Measurements from ENCODE around the gene SPATS2L.

SPATS2L gene

DNA sequence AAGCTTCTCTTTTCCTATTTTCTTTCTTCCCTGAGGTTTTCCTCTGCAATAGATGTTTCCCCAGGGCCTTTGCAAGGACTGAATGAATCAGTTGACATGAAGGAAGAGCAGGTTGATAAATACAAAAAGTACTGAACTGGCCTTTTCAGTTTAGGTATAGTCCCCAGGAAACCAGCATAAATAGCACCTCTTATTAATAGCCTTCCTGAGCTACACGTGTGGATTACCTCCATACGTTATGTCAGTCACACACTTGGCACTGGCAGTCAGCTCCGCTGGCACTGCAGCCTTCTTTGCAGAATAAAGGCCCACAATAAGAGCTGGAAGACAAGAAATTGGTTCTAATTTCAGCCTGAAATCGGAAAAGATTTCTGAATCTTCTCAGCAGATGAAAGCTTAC, 142.7 kb downstream of the SPATS2L start:
- no peak for DNase-seq

GRCh38 chr2:200450288-200450687, 143.8 kb downstream of the SPATS2L start:
- DNase-seq: no peak

DNA sequence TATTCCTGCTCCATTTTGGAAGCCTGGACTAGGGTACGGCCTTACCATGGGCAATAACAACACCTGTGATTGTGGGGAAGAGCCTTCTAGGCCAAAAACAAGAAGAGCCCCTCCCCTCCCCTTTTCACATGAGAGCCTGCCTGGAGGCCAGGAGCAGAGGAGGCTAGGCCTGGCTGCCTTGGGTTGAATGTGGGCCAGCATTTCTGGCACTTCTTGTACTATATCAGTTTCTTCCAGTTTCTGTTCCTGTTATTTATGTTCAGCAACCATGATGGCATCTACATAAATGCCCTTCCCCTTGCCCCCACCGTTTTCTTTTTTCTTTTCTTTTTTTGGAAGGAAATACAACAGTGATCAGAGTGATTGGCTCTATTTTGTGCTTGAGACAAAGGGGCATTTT, 145.0 kb downstream of the SPATS2L start:
- no peak for DNase-seq

- no peak for DNase-seq
These were observed 145.9 kb downstream of the SPATS2L start for GRCh38 chr2:200452377-200452776.

GRCh38 chr2:200453142-200453852, 146.8 kb downstream of the SPATS2L start:
- no peak for DNase-seq

- DNase-seq: no peak
These were observed 147.5 kb downstream of the SPATS2L start for GRCh38 chr2:200453853-200454534.

DNA sequence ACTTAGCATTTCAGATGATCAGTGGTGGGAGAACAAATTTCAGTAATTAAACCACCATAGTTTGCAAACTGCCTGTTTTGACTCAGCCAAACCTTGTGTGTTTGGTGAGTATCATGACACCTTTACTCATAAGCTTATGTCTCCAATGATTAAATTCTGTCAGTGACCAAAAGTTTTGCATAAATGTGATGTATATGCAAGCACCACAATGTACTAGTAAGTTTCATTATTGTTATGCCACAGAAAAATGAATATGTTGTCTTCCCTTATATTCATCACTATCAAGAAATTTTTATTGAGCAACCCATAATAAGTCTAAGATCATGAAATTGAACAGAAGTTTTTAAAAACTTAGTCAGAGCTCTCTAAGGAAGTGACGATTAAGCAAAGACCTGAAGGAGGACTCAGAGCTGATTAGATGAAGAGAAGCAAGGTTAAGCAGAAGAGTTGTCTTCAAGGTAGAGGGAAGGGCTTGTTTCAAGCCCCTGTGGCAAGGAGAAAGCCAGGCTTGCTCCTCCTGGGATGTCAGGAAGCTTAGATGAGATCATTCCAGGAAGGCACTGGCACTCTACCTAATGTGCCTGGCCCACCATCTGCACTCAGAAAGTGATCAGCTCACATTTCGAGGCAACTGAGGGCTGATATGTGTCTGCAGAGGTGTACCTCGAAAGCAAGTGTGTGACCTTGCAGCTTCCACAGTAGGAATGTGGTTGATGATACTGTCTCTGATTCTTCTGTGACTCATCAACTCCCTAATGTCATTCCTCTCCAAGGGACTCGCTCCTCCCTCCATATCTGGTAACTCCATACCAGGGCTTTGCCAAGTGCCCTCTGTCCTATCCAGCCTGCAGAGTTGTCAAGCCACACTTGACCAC, 148.7 kb downstream of the SPATS2L start:
- DNase-seq: no peak

DNA sequence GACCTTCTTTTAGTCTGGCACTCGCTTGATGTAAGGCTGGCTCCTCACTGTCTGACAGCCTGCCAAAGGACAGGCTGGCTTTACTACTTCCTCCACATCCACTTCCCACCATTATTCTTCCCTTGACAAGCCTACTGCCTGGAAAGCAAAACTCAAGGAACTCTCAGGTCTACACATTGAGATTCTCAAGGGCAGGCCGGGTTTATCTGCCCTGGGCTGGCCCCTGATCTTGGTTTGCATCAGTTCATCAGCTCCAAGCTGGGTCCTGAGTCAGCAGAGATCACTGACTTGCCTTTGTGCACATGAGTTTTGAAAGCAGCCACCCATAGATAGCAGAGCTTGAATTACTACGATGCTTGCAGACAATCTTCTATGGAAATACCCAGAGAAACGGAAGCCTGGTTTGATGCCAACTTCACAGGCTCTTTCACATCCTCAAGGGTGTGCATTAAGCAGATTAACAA, 149.5 kb downstream of the SPATS2L start:
- no peak for DNase-seq

- DNase-seq: no peak
These were observed 150.1 kb downstream of the SPATS2L start for GRCh38 chr2:200456567-200456966.

- DNase-seq: no peak
These were observed 152.6 kb downstream of the SPATS2L start for GRCh38 chr2:200459101-200459500.

GRCh38 chr2:200461846-200462710, 155.6 kb downstream of the SPATS2L start:
- DNase-seq: no peak

GRCh38 chr2:200463452-200463851, 157.0 kb downstream of the SPATS2L start:
- no peak for DNase-seq

DNA sequence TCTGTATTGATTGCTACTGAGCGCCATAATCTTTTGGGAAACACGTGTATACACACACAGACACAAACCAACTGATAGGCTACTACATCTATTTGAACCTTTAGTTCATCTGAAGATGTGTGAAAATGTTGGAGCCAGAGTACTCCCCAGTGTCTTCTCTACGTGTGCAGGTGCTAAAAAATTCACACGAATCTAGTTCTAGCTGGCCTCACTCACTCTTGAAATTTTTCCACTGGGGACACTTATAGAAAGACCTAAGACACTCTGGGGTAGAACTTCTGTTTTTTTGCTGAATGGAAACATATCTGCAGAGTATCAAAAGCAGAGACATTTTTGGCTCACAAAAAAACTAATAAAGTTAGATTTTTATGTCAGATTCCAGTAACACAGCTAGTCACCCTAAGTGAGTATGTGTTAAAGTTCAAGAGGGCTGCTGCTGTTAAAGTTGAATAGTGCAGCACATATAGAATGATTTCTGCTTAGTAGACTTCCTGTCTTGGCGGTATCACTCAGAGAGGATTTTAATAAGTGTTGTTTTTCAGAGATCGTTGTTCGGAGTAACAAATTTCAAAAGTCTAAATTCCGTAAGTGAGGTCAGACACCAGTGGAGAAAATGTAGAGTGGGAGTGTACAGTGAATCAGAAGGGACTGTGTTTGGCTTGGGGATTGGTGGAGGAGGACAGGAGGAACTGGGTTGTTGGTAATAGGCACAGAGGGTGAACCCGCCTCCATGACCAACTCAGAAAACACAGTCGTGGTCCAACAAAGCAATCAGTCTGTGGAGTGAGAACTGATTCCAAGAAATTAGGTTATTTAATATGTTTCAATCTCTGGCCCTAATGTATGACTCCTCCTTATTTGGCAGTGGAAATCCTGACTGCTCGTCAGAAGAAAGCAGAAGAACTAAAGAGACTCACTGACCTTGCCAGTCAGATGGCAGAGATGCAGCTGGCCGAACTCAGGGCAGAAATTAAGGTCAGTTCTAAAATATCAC, 160.2 kb downstream of the SPATS2L start:
- DNase-seq: no peak

- peak; percentile 61 for DNase-seq
These were observed 161.6 kb downstream of the SPATS2L start for GRCh38 chr2:200467806-200468681.

DNA sequence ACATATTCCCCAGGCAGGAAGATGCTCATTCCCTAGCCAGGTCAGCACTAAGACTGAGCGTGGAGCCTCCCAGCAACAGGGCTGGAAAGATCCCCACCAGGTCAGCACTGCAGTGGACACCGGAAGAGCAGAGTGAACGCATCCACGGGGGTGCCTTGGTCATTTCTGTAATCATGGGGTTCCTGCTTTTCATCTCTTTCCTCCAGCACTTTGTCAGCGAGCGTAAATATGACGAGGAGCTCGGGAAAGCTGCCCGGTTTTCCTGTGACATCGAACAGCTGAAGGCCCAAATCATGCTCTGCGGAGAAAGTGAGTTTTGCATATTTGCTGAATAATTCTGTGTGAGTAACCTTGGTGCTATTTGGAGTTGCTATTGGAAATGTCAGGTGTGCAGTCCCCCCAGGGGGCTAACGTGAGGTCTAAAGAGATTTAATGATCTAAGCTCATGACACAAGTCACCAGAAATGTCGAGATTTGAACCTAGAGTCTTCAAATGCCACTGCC, 163.3 kb downstream of the SPATS2L start:
- DNase-seq: no peak

DNA sequence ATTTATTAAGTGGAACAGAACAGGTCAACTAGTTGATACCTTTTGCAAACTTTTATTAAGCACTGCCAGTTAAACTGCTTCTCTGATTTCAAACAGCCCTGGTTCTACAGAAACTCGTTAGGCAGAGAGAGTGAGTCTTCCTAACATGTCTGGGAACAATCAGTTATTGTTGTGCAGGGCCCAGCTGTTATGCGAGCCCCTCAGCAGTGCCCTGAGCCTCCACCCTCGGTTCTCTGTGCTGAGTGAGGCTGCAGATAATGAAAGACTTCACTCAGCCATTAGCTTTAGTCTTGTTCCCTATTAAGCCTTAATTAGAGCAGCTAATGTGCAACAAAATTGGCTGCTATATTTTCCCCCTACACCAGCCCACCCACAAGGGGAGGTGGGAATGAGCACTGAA, 163.7 kb downstream of the SPATS2L start:
- DNase-seq: no peak

GRCh38 chr2:200471324-200471848, 164.9 kb downstream of the SPATS2L start:
- no peak for DNase-seq

DNA sequence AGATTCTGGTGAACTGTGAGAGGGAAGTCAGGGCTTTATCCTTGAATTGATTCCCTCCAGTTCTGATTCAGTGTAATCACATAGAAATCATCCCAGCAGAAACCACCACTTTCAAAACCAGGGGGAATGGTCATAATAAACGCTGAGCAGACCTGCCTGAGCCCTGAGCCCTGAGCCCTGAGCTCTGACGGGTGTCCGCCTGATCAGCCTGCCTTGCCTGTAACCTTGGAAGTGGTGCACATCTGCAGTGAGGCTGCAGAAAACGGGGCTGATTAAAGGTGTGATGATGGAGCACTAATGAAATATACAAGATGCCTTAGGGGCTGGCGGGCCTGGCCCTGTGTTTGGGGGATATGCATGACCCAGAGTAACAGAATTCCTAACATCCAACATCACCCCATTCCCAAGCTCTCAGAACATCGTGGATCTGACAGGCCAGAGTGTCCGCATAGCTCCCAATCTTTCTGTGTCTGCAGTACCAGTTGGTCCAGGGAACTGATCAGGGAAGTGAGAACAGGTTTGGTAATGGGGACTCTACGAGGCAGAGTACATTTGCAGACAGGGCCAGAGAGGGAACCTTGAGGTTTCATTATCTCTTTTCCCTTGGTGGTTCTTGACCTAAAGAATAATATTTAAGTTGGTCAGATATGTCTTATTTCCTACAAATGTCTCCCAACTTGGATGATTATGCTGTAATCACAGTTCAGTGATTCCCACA, 165.6 kb downstream of the SPATS2L start:
- DNase-seq: no peak

- DNase-seq: no peak
These were observed 166.5 kb downstream of the SPATS2L start for GRCh38 chr2:200472853-200473464.
